H9 (cell line): ENCODE results near the gene PEX16. TPM values are rescaled to one million over a fixed set of nuclear protein-coding genes. Genes with fewer than 3 reads are reported as not detected.

Source experiments
- DNase-seq: peaks from one replicate; pipeline ENCODE4 v3.0.0-alpha.2; 2017
- H2AFZ ChIP-seq: one replicate; pipeline ENCODE4 v1.6.1; 2013; ENCODE audit warnings: mild to moderate bottlenecking, low read length, control low read depth, moderate library complexity
- H2AK5ac ChIP-seq: 2 replicates; pipeline ENCODE4 v1.6.1; 2013; ENCODE audit warnings: low read length, control low read depth, mixed read lengths; ENCODE audit not compliant: insufficient read length
- H2BK120ac ChIP-seq: one replicate; pipeline ENCODE4 v1.6.1; 2013; ENCODE audit warnings: low read depth, mild to moderate bottlenecking, low read length, control low read depth, inconsistent platforms; ENCODE audit not compliant: poor library complexity, severe bottlenecking
- H2BK12ac ChIP-seq: 2 replicates; pipeline ENCODE4 v1.6.1; 2013; ENCODE audit warnings: low read length, control low read depth, mixed read lengths, low read depth; ENCODE audit not compliant: insufficient read length
- H2BK15ac ChIP-seq: 2 replicates; pipeline ENCODE4 v1.6.1; 2013; ENCODE audit warnings: low read depth, low read length, control low read depth
- H2BK20ac ChIP-seq: one replicate; pipeline ENCODE4 v1.6.1; 2013; ENCODE audit warnings: low read depth, mild to moderate bottlenecking, low read length, control low read depth, inconsistent platforms; ENCODE audit not compliant: poor library complexity, severe bottlenecking
- H2BK5ac ChIP-seq: 2 replicates; pipeline ENCODE4 v1.6.1; 2013; ENCODE audit warnings: low read length, control low read depth, mixed read lengths; ENCODE audit not compliant: insufficient read length
- H3K14ac ChIP-seq: 2 replicates; pipeline ENCODE4 v1.6.1; 2013; ENCODE audit warnings: low read length, control low read depth; ENCODE audit not compliant: insufficient read depth
- H3K18ac ChIP-seq: 2 replicates; pipeline ENCODE4 v1.6.1; 2013; ENCODE audit warnings: low read depth, mild to moderate bottlenecking, mixed read lengths, low read length, control low read depth; ENCODE audit not compliant: insufficient read length
- H3K23ac ChIP-seq: 2 replicates; pipeline ENCODE4 v1.6.1; 2013; ENCODE audit warnings: low read length, control low read depth, mixed read lengths, low read depth; ENCODE audit not compliant: insufficient read length
- H3K23me2 ChIP-seq: 2 replicates; pipeline ENCODE4 v1.6.1; 2013; ENCODE audit warnings: low read depth, mild to moderate bottlenecking, mixed read lengths, low read length, control low read depth; ENCODE audit not compliant: insufficient read length, poor library complexity, severe bottlenecking
- H3K27ac ChIP-seq: 2 replicates; pipeline ENCODE4 v1.5.1; 2013; ENCODE audit warnings: low read length, control low read depth, mixed read lengths, low read depth; ENCODE audit not compliant: insufficient read length
- H3K27me3 ChIP-seq: 2 replicates; pipeline ENCODE4 v1.6.1; 2013; ENCODE audit warnings: low read length, control low read depth, inconsistent platforms; ENCODE audit not compliant: insufficient read depth
- H3K4ac ChIP-seq: 2 replicates; pipeline ENCODE4 v1.6.1; 2013; ENCODE audit warnings: low read depth, mild to moderate bottlenecking, control low read depth, inconsistent platforms, low read length, moderate library complexity
- H3K4me1 ChIP-seq: 2 replicates; pipeline ENCODE4 v1.6.1; 2013; ENCODE audit warnings: low read length, control low read depth, inconsistent platforms; ENCODE audit not compliant: insufficient read depth
- H3K4me2 ChIP-seq: 2 replicates; pipeline ENCODE4 v1.6.1; 2013; ENCODE audit warnings: low read length, control low read depth, mixed read lengths; ENCODE audit not compliant: insufficient read length, insufficient read depth
- H3K56ac ChIP-seq: 2 replicates; pipeline ENCODE4 v1.6.1; 2013; ENCODE audit warnings: low read depth, mild to moderate bottlenecking, mixed read lengths, low read length, control low read depth; ENCODE audit not compliant: insufficient read length
- H3K79me1 ChIP-seq: 2 replicates; pipeline ENCODE4 v1.6.1; 2013; ENCODE audit warnings: low read depth, mild to moderate bottlenecking, moderate library complexity, low read length, control low read depth, inconsistent platforms; ENCODE audit not compliant: insufficient read depth, poor library complexity, severe bottlenecking
- H3K79me2 ChIP-seq: 2 replicates; pipeline ENCODE4 v1.6.1; 2013; ENCODE audit warnings: low read length, control low read depth, inconsistent platforms; ENCODE audit not compliant: insufficient read depth
- H3K9ac ChIP-seq: 2 replicates; pipeline ENCODE4 v1.6.1; 2013; ENCODE audit warnings: low read length, control low read depth, mixed read lengths; ENCODE audit not compliant: insufficient read length; ENCODE audit errors: extremely low read depth
- H3K9me3 ChIP-seq: one replicate; pipeline ENCODE4 v1.6.1; 2013; ENCODE audit warnings: low read depth, low read length, inconsistent platforms; ENCODE audit not compliant: control insufficient read depth
- H3T11ph ChIP-seq: one replicate; pipeline ENCODE4 v1.6.1; 2013; ENCODE audit warnings: mild to moderate bottlenecking, low read length, control low read depth, inconsistent platforms
- H4K20me1 ChIP-seq: one replicate; pipeline ENCODE4 v1.6.1; 2013; ENCODE audit not compliant: control insufficient read depth, insufficient read length, insufficient read depth
- H4K5ac ChIP-seq: 2 replicates; pipeline ENCODE4 v1.6.1; 2013; ENCODE audit warnings: low read depth, mild to moderate bottlenecking, mixed read lengths, low read length, control low read depth; ENCODE audit not compliant: insufficient read length
- H4K8ac ChIP-seq: replicated peaks from 2 replicates; pipeline ENCODE4 v1.6.1; 2013; ENCODE audit warnings: low read length, control low read depth, mixed read lengths, low read depth; ENCODE audit not compliant: insufficient read length
- H4K91ac ChIP-seq: 2 replicates; pipeline ENCODE4 v1.6.1; 2013; ENCODE audit warnings: low read depth, mild to moderate bottlenecking, moderate library complexity, mixed read lengths, low read length, control low read depth; ENCODE audit not compliant: insufficient read length
- H3K27ac Mint-ChIP-seq, 3 experiments: 2 replicates in 2 of 3; 3 replicates in 1 of 3; pipeline ENCODE4 v1.8.0; 2020 to 2021; ENCODE audit warnings: mixed read lengths in 3 of 3, mild to moderate bottlenecking in 1 of 3, moderate library complexity in 1 of 3
- H3K27me3 Mint-ChIP-seq: 2 replicates; pipeline ENCODE4 v1.8.0; 2021; ENCODE audit warnings: low read depth, mild to moderate bottlenecking, moderate library complexity, mixed read lengths
- H3K36me3 Mint-ChIP-seq, 3 experiments: 2 replicates in 2 of 3; 3 replicates in 1 of 3; pipeline ENCODE4 v1.8.0; 2020 to 2021; ENCODE audit warnings: low read depth in 3 of 3, mixed read lengths in 3 of 3; ENCODE audit not compliant: insufficient read depth in 1 of 3
- H3K4me1 Mint-ChIP-seq, 2 experiments: 2 replicates each; pipeline ENCODE4 v1.8.0; 2020; ENCODE audit warnings: mixed read lengths in 2 of 2
- H3K4me3 Mint-ChIP-seq, 2 experiments: 2 replicates in 1 of 2; 3 replicates in 1 of 2; pipeline ENCODE4 v1.8.0; 2020 to 2021; ENCODE audit warnings: mild to moderate bottlenecking in 2 of 2, mixed read lengths in 2 of 2, moderate library complexity in 1 of 2
- H3K9me3 Mint-ChIP-seq, 2 experiments: 2 replicates in 1 of 2; 3 replicates in 1 of 2; pipeline ENCODE4 v1.8.0; 2020; ENCODE audit warnings: mild to moderate bottlenecking in 2 of 2, mixed read lengths in 2 of 2, moderate library complexity in 1 of 2
- WGBS: extraction: QIAGEN DNeasy Blood & Tissue Kit; methylation state at CpG from one replicate; pipeline ENCODE4 v1.1.7; 2013; ENCODE audit warnings: missing lambda C conversion rate, low lambda C conversion rate, mixed read lengths; ENCODE audit not compliant: insufficient read length; ENCODE audit errors: extremely low coverage; 5-methylcytosine and 5-hydroxymethylcytosine counted together
- total RNA-seq: library from RNA; stranded (reverse); gene quantifications from 2 replicates; pipeline ENCODE4 v1.2.1, GENCODE V29; 2021
- TF ChIP-seq, protein P1 (sequence below): fragments of 200-600 bp; sonication (generic); conservative IDR thresholded peaks from 3 replicates; pipeline ENCODE4 v1.8.0; 2021; ENCODE audit warnings: antibody characterized with exemption, mild to moderate bottlenecking

The PEX16 gene
- total RNA-seq, 1 experiment from 2014 or later: 30.8 TPM

DNA sequence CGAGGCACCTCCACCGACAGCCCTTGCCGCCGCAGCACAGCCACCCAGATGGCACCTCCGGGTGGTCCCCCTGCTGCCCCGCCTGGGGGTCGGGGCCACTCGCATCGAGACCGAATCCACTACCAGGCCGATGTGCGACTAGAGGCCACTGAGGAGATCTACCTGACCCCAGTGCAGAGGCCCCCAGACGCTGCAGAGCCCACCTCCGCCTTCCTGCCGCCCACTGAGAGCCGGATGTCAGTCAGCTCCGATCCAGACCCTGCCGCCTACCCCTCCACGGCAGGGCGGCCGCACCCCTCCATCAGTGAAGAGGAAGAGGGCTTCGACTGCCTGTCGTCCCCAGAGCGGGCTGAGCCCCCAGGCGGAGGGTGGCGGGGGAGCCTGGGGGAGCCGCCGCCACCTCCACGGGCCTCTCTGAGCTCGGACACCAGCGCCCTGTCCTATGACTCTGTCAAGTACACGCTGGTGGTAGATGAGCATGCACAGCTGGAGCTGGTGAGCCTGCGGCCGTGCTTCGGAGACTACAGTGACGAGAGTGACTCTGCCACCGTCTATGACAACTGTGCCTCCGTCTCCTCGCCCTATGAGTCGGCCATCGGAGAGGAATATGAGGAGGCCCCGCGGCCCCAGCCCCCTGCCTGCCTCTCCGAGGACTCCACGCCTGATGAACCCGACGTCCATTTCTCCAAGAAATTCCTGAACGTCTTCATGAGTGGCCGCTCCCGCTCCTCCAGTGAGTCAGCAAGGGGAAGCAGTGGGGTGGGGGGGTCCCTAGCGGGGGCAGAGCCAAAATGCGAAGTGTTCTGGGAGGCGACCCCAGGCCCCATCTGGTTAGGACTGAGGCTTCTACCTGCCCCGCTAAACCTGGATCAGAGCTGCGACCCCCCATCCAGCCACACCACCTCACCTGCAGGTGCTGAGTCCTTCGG is 15.0 kb downstream of the PEX16 start:
- H3K18ac ChIP-seq: no peak overlapping the region
- H3K4me3 Mint-ChIP-seq: no peak overlapping the region
- H3K4me1 Mint-ChIP-seq: peaks cover 11 to 18% of the 10 kb centered on the region in 2 experiments
- H3K9me3 ChIP-seq: no peaks in the 10 kb centered on the region
- H3K27me3 ChIP-seq: no peaks in the 10 kb centered on the region; the same call in 1 of the 2 replicates
- no peak overlapping the region for H2BK15ac ChIP-seq
- TF ChIP-seq, protein P1, sequence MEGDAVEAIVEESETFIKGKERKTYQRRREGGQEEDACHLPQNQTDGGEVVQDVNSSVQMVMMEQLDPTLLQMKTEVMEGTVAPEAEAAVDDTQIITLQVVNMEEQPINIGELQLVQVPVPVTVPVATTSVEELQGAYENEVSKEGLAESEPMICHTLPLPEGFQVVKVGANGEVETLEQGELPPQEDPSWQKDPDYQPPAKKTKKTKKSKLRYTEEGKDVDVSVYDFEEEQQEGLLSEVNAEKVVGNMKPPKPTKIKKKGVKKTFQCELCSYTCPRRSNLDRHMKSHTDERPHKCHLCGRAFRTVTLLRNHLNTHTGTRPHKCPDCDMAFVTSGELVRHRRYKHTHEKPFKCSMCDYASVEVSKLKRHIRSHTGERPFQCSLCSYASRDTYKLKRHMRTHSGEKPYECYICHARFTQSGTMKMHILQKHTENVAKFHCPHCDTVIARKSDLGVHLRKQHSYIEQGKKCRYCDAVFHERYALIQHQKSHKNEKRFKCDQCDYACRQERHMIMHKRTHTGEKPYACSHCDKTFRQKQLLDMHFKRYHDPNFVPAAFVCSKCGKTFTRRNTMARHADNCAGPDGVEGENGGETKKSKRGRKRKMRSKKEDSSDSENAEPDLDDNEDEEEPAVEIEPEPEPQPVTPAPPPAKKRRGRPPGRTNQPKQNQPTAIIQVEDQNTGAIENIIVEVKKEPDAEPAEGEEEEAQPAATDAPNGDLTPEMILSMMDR: no peak
- no peaks in the 10 kb centered on the region for H3K79me2 ChIP-seq
- H3K23ac ChIP-seq: no peak overlapping the region
- no peak overlapping the region for H4K8ac ChIP-seq
- no peak overlapping the region for H4K5ac ChIP-seq
- peaks cover 6% of the 10 kb centered on the region for H3K27me3 Mint-ChIP-seq
- H3K9me3 Mint-ChIP-seq: no peaks in the 10 kb centered on the region
- H3K23me2 ChIP-seq: peaks cover 10% of the 10 kb centered on the region
- no peak overlapping the region for H2AFZ ChIP-seq
- no peak overlapping the region for H3K4ac ChIP-seq
- H3K27ac Mint-ChIP-seq: no peak overlapping the region; a peak in 1 of 7 replicates
- no peaks in the 10 kb centered on the region for H4K20me1 ChIP-seq
- H3K36me3 Mint-ChIP-seq: peaks cover 10 to 36% (median 19%) of the 10 kb centered on the region in 3 experiments
- no peak overlapping the region for H3T11ph ChIP-seq
- no peak overlapping the region for H2BK20ac ChIP-seq
- H3K9ac ChIP-seq: no peak overlapping the region
- no peak overlapping the region for H2AK5ac ChIP-seq
- no peak for DNase-seq
- no peak overlapping the region for H3K14ac ChIP-seq
- H4K91ac ChIP-seq: no peak overlapping the region
- H3K4me2 ChIP-seq: no peak overlapping the region
- H3K27ac ChIP-seq: no peak overlapping the region
- no CpG with 5 or more reads among the region's 56 CpGs for WGBS
- H3K79me1 ChIP-seq: no peaks in the 10 kb centered on the region
- H2BK120ac ChIP-seq: no peak overlapping the region
- no peak overlapping the region for H2BK5ac ChIP-seq
- no peak overlapping the region for H3K56ac ChIP-seq
- H2BK12ac ChIP-seq: no peak overlapping the region
- no peaks in the 10 kb centered on the region for H3K4me1 ChIP-seq
